GM23248 (cell line): Measurements from ENCODE around the gene SGCA.

Experiments
- EZH2 ChIP-seq: fragments of 200-600 bp; sonication (generic); IDR thresholded peaks from 2 replicates; pipeline ENCODE4 v1.6.1; 2018; ENCODE audit warnings: antibody characterized with exemption, mild to moderate bottlenecking; ENCODE audit not compliant: insufficient read depth, poor library complexity, severe bottlenecking
- EZH2phosphoT487 ChIP-seq: fragments of 200-600 bp; sonication (generic); IDR thresholded peaks from 2 replicates; pipeline ENCODE4 v1.6.1; 2018; ENCODE audit warnings: antibody characterized with exemption, moderate library complexity, mild to moderate bottlenecking, low read depth; ENCODE audit not compliant: insufficient read depth

DNA sequence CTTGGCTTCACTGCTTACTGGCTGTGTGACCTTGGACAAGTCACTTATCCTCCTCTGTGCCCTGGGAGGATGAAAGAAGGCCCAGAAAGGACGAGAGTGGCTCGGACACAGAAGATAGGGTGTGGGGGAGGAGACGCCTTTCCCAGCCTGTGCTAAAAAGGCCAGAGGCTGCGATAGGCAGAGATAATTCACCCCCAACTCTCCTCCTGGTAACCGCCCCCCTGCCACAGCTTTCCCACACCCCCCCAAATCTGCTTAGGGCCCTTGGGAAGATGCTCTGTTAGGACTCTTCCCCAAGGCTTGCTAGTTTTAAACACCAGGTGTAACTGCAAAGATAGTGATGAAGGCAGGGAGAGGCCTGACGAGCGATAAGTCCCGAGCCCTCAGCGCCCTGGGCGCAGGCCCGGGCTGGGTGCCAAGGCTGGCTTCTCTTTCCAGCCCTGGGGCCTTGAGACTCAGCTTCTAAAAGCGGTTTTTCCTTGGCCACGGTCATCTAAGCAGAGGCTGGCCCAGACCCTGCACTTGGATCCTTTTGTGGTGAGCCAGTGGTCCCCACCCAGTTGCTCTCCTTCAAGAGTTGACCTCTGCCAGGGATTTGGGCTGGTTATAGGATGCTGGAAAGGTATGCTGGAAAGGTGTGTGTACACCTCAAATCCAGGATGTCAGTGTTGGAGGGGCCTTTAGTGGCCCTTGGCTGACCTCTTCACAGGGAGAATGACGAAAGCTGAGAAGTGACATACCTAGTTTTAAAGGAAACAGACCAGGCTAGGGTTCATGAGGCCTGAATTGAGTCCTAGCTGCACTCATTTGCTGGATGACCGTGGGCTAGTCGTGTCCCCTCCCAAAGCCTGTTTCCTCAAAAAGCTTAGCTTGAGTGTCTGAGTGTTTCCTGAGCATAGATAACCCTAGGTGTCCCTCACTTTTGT, 11.9 kb upstream of the SGCA start:
- TF ChIP-seq EZH2 (no peak), EZH2phosphoT487 (no peak)
